Measurements from ENCODE around the gene TRPV4.
"Not testable (repeated sequence)": the region's sequence is repeated elsewhere in the genome, so short reads cannot be mapped to it uniquely, and the experiment has no call there.

TRPV4 gene

DNA sequence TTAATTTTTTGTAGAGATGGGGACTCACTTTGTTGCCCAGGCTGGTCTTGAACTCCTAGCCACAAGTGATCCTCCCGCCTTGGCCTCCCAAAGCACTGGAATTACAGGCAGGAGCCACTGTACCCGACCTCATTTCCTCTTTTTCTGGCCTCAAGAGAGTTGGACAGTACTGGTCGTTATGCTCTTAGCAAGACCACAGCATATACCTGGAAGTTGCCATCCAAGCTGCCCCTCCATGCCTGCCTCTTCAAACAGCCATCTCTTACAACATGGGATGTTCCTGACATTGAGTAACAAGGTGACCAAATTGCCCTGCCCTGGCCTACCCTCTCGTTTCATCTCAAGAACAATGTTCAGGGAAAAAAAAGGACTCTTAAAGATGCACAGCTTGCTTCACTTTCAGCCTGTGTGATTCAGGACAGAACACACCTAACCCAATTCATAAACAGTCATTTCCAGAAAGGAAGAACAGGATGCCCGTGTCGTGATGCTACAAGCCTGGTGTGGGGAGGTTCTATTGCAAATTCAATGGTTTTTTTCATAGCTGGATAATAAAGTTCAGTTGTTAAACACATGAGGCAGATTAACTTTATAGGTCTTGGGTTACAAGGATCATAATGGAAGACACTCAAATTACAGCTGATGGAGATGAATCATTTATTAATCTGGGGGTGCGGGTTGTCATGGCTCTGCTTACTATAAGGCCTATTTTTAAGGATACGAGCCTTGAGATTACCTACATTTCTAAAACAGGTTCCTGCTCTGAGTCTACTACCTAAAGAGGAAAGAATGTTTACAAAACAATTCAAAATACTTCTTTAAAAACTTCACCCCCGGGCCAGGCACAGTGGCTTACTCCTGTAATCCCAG, 35.2 kb upstream of the TRPV4 start:
- no peak for DNase-seq (ENCODE audit: low read depth)
- TF ChIP-seq CTCF (conservative IDR thresholded peaks at IDR 0.05; ENCODE audit: low read depth, low read length), result no peak
- H3K4me3 ChIP-seq (ENCODE audit: low read length), result no peak overlapping the region

DNA sequence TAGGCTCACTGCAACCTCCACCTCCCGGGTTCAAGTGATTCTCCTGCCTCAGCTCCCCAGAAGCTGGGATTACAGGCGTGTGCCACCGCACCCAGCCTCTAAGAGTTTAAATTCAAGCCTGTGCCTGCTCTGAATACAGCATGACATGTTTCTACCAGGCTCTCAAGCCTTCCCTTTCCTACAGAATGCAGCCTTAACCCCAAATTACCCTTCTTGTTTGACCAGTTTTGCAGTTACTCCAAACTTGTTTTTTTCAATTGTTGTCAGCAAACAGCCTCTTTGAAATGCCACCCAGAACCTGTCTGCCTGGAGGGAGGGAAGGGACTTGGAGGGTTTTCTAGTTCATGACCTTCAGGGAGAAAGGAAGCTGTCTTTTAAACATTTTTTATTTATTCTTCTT, 31.7 kb upstream of the TRPV4 start:
- TF ChIP-seq CTCF (conservative IDR thresholded peaks at IDR 0.05; ENCODE audit: low read depth, low read length), result no peak

GRCh38 chr12:109863847-109864712, 30.9 kb upstream of the TRPV4 start:
- no peak overlapping the region for H3K4me3 ChIP-seq (ENCODE audit: low read length)
- no peak for TF ChIP-seq CTCF (conservative IDR thresholded peaks at IDR 0.05; ENCODE audit: low read depth, low read length)
- DNase-seq (ENCODE audit: low read depth), result no peak

More for the DNA sequence above, 31.7 kb upstream of the TRPV4 start:
- H3K4me3 ChIP-seq (ENCODE audit: low read length), result no peak overlapping the region
- DNase-seq (ENCODE audit: low read depth), result no peak

- DNase-seq (ENCODE audit: low read depth); H3K4me3 ChIP-seq (ENCODE audit: low read length): not testable (repeated sequence)
Observed at GRCh38 chr12:109862491-109862890, 29.3 kb upstream of the TRPV4 start.

GRCh38 chr12:109861689-109862314, 28.6 kb upstream of the TRPV4 start:
- H3K4me3 ChIP-seq (ENCODE audit: low read length), result no peak overlapping the region
- DNase-seq (ENCODE audit: low read depth), result no peak
- no peak for TF ChIP-seq CTCF (conservative IDR thresholded peaks at IDR 0.05; ENCODE audit: low read depth, low read length)

GRCh38 chr12:109860977-109861376, 27.8 kb upstream of the TRPV4 start:
- H3K4me3 ChIP-seq (ENCODE audit: low read length), result no peak overlapping the region
- TF ChIP-seq CTCF (conservative IDR thresholded peaks at IDR 0.05; ENCODE audit: low read depth, low read length), result no peak
- no peak for DNase-seq (ENCODE audit: low read depth)

DNA sequence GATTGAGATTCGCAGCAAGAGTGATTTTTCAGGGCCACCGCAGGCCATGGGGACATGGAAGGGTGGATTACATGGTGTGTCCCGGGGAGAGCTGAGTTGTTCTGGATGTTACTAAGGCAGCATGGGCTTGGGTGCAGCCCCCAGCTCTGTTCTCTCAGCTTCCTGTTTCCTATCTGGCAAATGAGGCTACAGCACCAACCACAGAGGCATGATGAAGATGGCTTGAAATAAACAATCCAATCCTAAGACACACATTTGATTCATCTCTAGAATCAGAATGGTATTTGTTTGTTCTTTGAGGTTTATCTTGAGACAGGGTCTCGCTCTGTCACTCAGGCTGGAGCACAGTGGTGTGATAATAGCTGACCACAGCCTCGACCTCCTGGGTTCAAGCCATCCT, 25.6 kb upstream of the TRPV4 start:
- no peak for DNase-seq (ENCODE audit: low read depth)
- no peak overlapping the region for H3K4me3 ChIP-seq (ENCODE audit: low read length)
- no peak for TF ChIP-seq CTCF (conservative IDR thresholded peaks at IDR 0.05; ENCODE audit: low read depth, low read length)

Data from retinal pigment epithelial cell (primary cell).